ENCODE data around the gene R3HCC1L.
"Not testable (repeated sequence)": the region's sequence is repeated elsewhere in the genome, so short reads cannot be mapped to it uniquely, and the experiment has no call there.

The R3HCC1L gene

GRCh38 chr10:98172495-98172894, 38.0 kb downstream of the R3HCC1L start:
- DNase-seq (ENCODE audit: low spot score) = no peak

DNA sequence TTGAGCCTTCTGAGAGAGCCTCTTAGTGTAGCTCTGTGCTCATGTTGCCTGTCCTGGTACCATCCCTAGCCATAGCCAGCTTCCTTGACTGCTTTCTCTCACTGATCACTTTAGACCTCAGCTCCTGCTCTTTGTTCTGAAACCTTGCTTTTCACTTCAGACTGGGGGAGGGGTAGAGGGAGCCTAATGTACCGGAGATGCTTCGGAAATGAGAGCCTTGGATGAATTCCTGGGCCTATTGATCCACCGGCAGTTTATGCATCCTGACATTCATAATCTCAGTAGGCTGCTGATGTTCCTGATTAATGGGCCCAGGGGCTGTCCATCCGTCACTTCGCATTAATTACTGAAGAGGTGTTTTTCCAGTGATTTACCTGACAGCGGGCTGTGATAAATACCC, 38.8 kb downstream of the R3HCC1L start:
- no peak for DNase-seq (ENCODE audit: low spot score)

- not testable (repeated sequence) for DNase-seq (ENCODE audit: low spot score)
Measured at GRCh38 chr10:98182351-98182915, 48.0 kb downstream of the R3HCC1L start.

GRCh38 chr10:98186681-98187080, 52.2 kb downstream of the R3HCC1L start:
- DNase-seq (ENCODE audit: low spot score) = no peak

DNA sequence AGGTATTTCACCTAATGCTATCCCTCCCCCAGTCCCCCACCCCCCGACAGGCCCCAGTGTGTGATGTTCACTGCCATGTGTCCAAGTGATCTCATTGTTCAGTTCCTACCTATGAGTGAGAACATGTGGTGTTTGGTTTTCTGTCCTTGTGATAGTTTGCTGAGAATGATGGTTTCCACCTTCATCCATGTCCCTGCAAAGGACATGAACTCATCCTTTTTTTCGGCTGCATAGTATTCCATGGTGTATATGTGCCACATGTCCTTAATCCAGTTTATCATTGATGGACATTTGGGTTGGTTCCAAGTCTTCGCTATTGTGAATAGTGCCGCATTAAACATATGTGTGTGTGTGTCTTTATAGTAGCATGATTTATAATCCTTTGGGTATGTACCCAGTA, 56.3 kb downstream of the R3HCC1L start:
- not testable (repeated sequence) for DNase-seq (ENCODE audit: low spot score)

GRCh38 chr10:98193037-98193436, 58.6 kb downstream of the R3HCC1L start:
- DNase-seq (ENCODE audit: low spot score) = no peak

DNA sequence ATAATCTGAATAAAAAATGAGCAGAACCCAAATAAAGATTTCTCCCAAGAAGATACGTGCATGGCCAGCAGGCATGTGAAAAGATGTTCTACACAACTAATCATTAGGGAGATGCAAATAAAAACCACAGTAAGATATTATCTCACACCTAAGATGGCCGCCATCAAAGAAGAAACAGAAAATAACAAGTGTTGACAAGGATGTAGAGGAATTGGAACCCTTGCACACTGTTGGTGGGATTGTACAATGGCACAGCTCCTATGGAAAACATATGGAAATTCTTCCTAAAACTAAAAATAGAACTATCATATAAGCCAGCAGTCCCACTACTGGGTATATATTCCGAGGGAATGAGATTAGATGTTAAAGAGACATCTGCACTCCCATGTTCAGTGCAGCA, 60.2 kb downstream of the R3HCC1L start:
- no peak for DNase-seq (ENCODE audit: low spot score)

GRCh38 chr10:98195120-98195519, 60.7 kb downstream of the R3HCC1L start:
- DNase-seq (ENCODE audit: low spot score) = no peak

DNA sequence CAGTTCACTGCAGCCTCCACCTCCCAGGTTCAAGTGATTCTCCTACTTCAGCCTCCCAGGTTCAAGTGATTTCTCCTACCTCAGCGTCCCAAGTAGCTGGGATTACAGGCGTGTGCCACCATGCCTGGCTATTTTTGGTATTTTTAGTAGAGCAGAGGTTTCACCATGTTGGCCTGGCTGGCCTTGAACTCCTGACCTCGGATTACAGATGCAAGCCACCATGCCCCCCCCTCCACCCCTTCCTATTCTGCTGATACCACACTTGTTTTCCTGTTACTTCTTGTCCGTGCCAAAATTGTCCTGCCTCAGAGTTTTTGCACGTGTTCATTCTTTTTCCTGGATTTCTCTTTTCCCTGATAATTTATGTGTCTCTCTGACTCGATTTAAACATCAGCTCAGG, 62.5 kb downstream of the R3HCC1L start:
- DNase-seq (ENCODE audit: low spot score) = no peak

GRCh38 chr10:98201760-98202159, 67.3 kb downstream of the R3HCC1L start:
- DNase-seq (ENCODE audit: low spot score) = no peak

DNA sequence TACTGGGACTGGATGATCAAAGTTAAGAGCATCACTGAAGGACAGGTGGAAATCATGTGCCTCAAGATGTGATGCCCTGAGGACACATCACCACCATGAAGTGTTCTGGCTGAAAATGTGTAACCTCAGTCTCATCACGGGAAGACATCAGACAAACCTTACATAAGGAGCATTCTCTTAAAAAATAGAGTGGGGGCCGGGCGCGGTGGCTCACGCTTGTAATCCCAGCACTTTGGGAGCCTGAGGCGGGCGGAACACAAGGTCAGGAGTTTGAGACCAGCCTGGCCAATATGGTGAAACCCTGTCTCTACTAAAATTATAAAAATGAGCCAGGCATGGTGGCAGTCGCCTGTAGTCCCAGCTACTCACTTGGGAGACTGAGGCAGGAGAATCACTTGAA, 67.9 kb downstream of the R3HCC1L start:
- DNase-seq (ENCODE audit: low spot score) = no peak

DNA sequence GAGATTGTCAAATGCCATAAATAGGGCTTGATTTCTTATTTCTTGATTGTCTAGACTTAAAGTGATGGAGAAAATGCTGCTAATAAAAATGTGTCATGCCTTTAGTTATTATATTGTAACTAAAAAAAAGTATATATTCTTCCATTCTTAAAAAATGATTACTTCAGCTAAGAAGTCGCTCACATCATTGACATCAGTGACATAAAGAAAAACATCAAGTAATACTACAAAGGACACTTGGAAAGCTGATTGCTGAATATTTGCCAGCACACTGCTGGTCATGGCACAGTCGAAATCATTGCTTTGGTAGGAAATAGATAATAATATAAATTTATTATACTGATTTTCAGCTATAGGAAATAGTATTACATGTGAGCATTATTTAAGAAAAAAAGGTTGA, 70.9 kb downstream of the R3HCC1L start:
- no peak for DNase-seq (ENCODE audit: low spot score)

DNA sequence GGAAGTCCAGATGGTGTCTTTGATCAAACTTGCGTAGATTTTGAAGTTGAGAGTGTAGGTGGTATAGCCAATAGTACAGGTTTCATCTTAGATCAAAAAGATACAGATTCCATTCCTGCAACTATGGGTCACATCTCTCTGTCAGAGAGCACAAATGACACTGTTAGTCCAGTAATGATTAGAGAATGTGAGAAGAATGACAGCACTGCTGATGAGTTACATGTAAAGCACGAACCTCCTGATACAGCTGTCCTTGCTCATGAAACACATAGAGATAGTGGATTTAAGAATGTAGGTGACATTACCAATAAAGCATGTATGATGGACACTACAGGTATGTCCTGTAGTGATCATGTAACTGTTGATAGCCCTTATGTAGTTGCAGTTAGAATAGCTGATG, 74.5 kb downstream of the R3HCC1L start:
- DNase-seq (ENCODE audit: low spot score) = no peak

- no peak for DNase-seq (ENCODE audit: low spot score)
Measured at GRCh38 chr10:98209441-98209840, 75.0 kb downstream of the R3HCC1L start.

- no peak for DNase-seq (ENCODE audit: low spot score)
Measured at GRCh38 chr10:98212196-98212595, 77.7 kb downstream of the R3HCC1L start.

GRCh38 chr10:98213740-98214139, 79.3 kb downstream of the R3HCC1L start:
- no peak for DNase-seq (ENCODE audit: low spot score)

GRCh38 chr10:98215373-98215772, 80.9 kb downstream of the R3HCC1L start:
- DNase-seq (ENCODE audit: low spot score) = no peak

GRCh38 chr10:98217801-98218200, 83.3 kb downstream of the R3HCC1L start:
- no peak for DNase-seq (ENCODE audit: low spot score)

- no peak for DNase-seq (ENCODE audit: low spot score)
Measured at GRCh38 chr10:98223874-98224273, 89.4 kb downstream of the R3HCC1L start.

- DNase-seq (ENCODE audit: low spot score) = no peak
Measured at GRCh38 chr10:98224509-98224908, 90.1 kb downstream of the R3HCC1L start.

- DNase-seq (ENCODE audit: low spot score) = no peak
Measured at GRCh38 chr10:98224996-98225395, 90.5 kb downstream of the R3HCC1L start.

DNA sequence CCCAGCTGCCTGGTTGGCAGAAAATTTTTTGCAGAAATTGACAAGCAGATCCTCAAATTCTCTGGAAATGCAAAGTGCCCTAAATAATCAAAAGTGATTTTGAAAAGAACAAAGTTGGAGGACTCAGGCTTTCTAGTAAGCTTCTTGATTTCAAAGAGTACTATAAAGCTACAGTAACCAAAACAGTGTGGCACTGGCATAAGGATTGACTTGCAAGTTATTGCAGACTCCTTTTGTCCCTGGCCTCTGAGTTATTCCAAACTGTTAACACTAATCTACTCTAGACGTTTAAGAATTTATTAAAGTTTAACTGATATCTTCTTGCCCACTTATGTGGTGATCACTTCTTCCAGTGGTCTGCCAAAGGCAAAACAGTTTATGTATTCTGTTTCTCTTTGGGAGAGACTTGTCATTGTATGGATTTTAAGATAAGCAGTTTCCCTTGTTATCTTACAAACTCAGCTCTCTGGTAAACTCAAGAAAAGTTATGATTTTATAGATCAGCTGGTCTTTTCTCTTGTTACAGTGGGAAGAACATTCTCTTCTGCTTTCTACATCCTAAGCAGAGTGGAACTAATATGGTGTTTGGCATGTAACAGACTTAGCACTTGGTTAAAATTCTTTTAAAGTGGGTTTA, 92.2 kb downstream of the R3HCC1L start:
- DNase-seq (ENCODE audit: low spot score) = no peak

DNA sequence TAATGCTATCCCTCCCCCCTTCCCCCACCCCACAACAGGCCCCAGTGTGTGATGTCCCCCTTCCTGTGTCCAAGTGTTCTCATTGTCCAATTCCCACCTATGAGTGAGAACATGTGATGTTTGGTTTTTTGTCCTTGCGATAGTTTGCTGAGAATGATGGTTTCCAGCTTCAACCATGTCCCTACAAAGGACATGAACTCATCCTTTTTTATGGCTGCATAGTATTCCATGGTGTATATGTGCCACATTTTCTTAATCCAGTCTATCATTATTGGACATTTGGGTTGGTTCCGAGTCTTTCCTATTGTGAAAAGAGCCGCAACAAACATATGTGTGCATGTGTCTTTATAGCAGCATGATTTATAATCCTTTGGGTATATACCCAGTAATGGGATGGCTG, 93.3 kb downstream of the R3HCC1L start:
- DNase-seq (ENCODE audit: low spot score) = not testable (repeated sequence)

DNA sequence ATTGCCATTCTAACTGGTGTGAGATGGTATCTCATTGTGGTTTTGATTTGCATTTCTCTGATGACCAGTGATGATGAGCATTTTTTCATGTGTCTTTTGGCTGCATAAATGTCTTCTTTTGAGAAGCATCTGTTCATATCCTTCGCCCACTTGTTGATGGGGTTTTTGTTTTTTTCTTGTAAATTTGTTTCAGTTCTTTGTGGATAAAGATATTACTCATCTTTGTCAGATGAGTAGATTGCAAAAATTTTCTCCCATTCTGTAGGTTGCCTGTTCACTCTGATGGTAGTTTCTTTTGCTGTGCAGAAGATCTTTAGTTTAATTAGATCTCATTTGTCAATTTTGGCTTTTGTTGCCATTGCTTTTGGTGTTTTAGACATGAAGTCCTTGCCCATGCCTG, 93.8 kb downstream of the R3HCC1L start:
- DNase-seq (ENCODE audit: low spot score) = not testable (repeated sequence)

Data from CD4-positive, alpha-beta T cell treated with Interleukin-15 for 4 hours (primary cell).